ENCODE measurements around the gene REELD1. TPM values are rescaled to one million over a fixed set of nuclear protein-coding genes. Genes with fewer than 3 reads are reported as not detected.

REELD1 gene
- total RNA-seq, 2 donors from 2014 or later, result 0.13 TPM; not detected in 1

GRCh38 chr4:146170149-146170548 is 44.2 kb upstream of the REELD1 start:
- Histone ChIP-seq H3K9me3 (ENCODE audit: control insufficient read depth, low read length) (no peaks in the 10 kb centered on the region), H3K9ac (ENCODE audit: extremely low read depth, low read length, poor library complexity, severe bottlenecking) (no peak overlapping the region), H3K27me3 (ENCODE audit: control insufficient read depth, insufficient read depth, low read length, poor library complexity, severe bottlenecking) (peaks cover 5% of the 10 kb centered on the region), H3K27ac (ENCODE audit: low read depth, low read length) (no peak overlapping the region), H3K4me1 (ENCODE audit: control insufficient read depth, insufficient read depth, low read length) (no peaks in the 10 kb centered on the region), H3K36me3 (ENCODE audit: control insufficient read depth, insufficient read depth, low read length) (no peaks in the 10 kb centered on the region), H3K4me3 (ENCODE audit: low read length) (no peak overlapping the region)
- H3K36me3 Mint-ChIP-seq (ENCODE audit: low read depth), result no peaks in the 10 kb centered on the region
- no peak overlapping the region for H3K4me3 Mint-ChIP-seq
- peaks cover 8% of the 10 kb centered on the region for H3K27me3 Mint-ChIP-seq (ENCODE audit: insufficient read depth)
- TF ChIP-seq CTCF (conservative IDR thresholded peaks at IDR 0.05), result no peak
- H3K4me1 Mint-ChIP-seq, result no peaks in the 10 kb centered on the region
- 83 to 86% methylated on average over 1 to 3 of the region's 3 CpGs for WGBS, 2 experiments (ENCODE audit: insufficient coverage in 1 of 2, insufficient read length in 1 of 2)
- no peaks in the 10 kb centered on the region for H3K9me3 Mint-ChIP-seq
- no peak for DNase-seq
- H3K27ac Mint-ChIP-seq, result no peak overlapping the region

- no peaks in the 10 kb centered on the region for H3K36me3 Mint-ChIP-seq (ENCODE audit: low read depth)
Observed at GRCh38 chr4:146175541-146176453, 38.5 kb upstream of the REELD1 start, which contains the start of gene LSM6. LSM6 (plus strand) TSS chr4:146175718; CDS start chr4:146182922, 7,204 bp downstream.

DNA sequence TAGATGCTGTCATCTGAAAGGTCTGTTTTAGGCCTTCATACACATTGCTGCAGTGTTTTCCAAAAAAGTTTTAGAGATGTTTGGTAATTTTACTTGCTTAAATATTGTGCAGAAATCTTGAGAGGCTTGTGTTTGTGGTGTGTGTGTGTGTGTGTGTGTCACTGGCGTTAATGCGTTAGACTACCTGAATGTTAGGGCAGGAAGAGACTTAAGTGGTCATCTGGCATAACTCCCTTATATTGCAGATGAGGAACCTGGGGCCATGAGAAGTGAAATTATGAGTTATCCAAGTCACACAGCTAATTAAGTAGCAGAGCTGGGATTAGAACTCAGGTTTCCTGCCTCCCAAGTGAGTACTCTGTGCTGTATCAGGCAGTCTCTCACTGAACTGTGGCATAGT is 37.4 kb upstream of the REELD1 start:
- no peak for DNase-seq
- Histone ChIP-seq H3K36me3 (ENCODE audit: control insufficient read depth, insufficient read depth, low read length) (peaks cover 4% of the 10 kb centered on the region), H3K27ac (ENCODE audit: low read depth, low read length) (no peak overlapping the region), H3K9me3 (ENCODE audit: control insufficient read depth, low read length) (no peaks in the 10 kb centered on the region), H3K27me3 (ENCODE audit: control insufficient read depth, insufficient read depth, low read length, poor library complexity, severe bottlenecking) (no peaks in the 10 kb centered on the region), H3K4me1 (ENCODE audit: control insufficient read depth, insufficient read depth, low read length) (peaks cover 10% of the 10 kb centered on the region), H3K9ac (ENCODE audit: extremely low read depth, low read length, poor library complexity, severe bottlenecking) (peak overlapping the region; percentile 79), H3K4me3 (ENCODE audit: low read length) (peak overlapping the region; percentile 93)
- Mint-ChIP-seq H3K36me3 (ENCODE audit: low read depth) (no peaks in the 10 kb centered on the region), H3K27ac (no peak overlapping the region), H3K4me3 (peak overlapping the region; percentile 77), H3K4me1 (peaks cover 46% of the 10 kb centered on the region), H3K27me3 (ENCODE audit: insufficient read depth) (peaks cover 2% of the 10 kb centered on the region), H3K9me3 (no peaks in the 10 kb centered on the region)
- 91 to 100% methylated on average over 1 to 2 of the region's 2 CpGs for whole genome bisulfite sequencing, 2 experiments (ENCODE audit: insufficient coverage in 1 of 2, insufficient read length in 1 of 2)
- no peak for TF ChIP-seq CTCF (conservative IDR thresholded peaks at IDR 0.05)

More at GRCh38 chr4:146175541-146176453, 38.5 kb upstream of the REELD1 start, which contains the start of gene LSM6:
- Histone ChIP-seq H3K27ac (ENCODE audit: low read depth, low read length) (peak within 1 kb of the TSS; percentile 25), H3K4me1 (ENCODE audit: control insufficient read depth, insufficient read depth, low read length) (peaks cover 10% of the 10 kb centered on the region), H3K4me3 (ENCODE audit: low read length) (peak within 1 kb of the TSS; percentile 93), H3K9ac (ENCODE audit: extremely low read depth, low read length, poor library complexity, severe bottlenecking) (peak within 1 kb of the TSS; percentile 79), H3K9me3 (ENCODE audit: control insufficient read depth, low read length) (no peaks in the 10 kb centered on the region), H3K27me3 (ENCODE audit: control insufficient read depth, insufficient read depth, low read length, poor library complexity, severe bottlenecking) (no peaks in the 10 kb centered on the region), H3K36me3 (ENCODE audit: control insufficient read depth, insufficient read depth, low read length) (peaks cover 4% of the 10 kb centered on the region)
- Mint-ChIP-seq H3K9me3 (no peaks in the 10 kb centered on the region), H3K27me3 (ENCODE audit: insufficient read depth) (peaks cover 2% of the 10 kb centered on the region), H3K4me3 (peak within 1 kb of the TSS; percentile 77), H3K27ac (peak within 1 kb of the TSS; percentile 87), H3K4me1 (peaks cover 40% of the 10 kb centered on the region)
- DNase-seq, result peak; percentile 94
- TF ChIP-seq CTCF (conservative IDR thresholded peaks at IDR 0.05), result peak; percentile 26
- WGBS, 2 experiments (ENCODE audit: insufficient coverage in 1 of 2, insufficient read length in 1 of 2), result 0 to 1% methylated on average over 34 to 75 of the region's 75 CpGs

Data from endodermal cell (in vitro differentiated cells).